HEK293T (cell line): Measurements from ENCODE around the gene PLCZ1.

ENCODE experiments used
- BHLHE40 ChIP-seq: fragments of 450-650 bp; IDR thresholded peaks from 2 replicates; pipeline ENCODE4 v1.6.1; 2016; ENCODE audit warnings: mild to moderate bottlenecking, moderate library complexity, borderline replicate concordance
- FOXA1 ChIP-seq: fragments of 450-650 bp; IDR thresholded peaks from 2 replicates; pipeline ENCODE4 v1.6.1; 2016; ENCODE audit warnings: mild to moderate bottlenecking
- FOXM1 ChIP-seq: fragments of 450-650 bp; IDR thresholded peaks from 2 replicates; pipeline ENCODE4 v1.6.1; 2017; ENCODE audit warnings: mild to moderate bottlenecking, borderline replicate concordance
- LEF1 ChIP-seq: fragments of 450-650 bp; IDR thresholded peaks from 2 replicates; pipeline ENCODE4 v1.6.1; 2017; ENCODE audit warnings: mild to moderate bottlenecking, borderline replicate concordance
- NFRKB ChIP-seq: fragments of 450-650 bp; IDR thresholded peaks from 2 replicates; pipeline ENCODE4 v1.6.1; 2016; ENCODE audit warnings: mild to moderate bottlenecking, moderate library complexity
- SP1 ChIP-seq: fragments of 450-650 bp; IDR thresholded peaks from 2 replicates; pipeline ENCODE4 v1.6.1; 2017
- SUZ12 ChIP-seq: fragments of 450-650 bp; IDR thresholded peaks from 2 replicates; pipeline ENCODE4 v1.6.1; 2016; ENCODE audit warnings: mild to moderate bottlenecking
- TARDBP ChIP-seq: fragments of 450-650 bp; IDR thresholded peaks from 2 replicates; pipeline ENCODE4 v1.6.1; 2016

DNA sequence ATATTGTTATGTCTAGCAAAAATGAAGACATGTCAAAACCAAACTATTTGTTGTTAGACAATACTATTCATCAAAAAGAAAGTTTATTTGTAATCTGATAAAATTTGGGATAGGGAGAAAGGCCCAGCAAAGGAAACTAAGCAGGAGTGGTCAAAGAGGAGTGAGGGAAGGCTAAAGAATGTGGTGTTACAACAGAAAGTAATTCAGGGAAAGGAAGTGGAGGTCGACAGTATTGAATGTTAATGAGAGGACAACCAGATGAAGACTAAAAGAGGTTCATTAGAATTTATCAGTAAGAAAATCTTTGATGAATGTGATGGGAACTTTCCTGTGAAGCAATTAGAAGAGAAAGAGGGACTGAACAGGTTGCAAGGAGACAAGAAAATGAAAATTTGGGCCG is 33.9 kb downstream of the PLCZ1 start:
- TF ChIP-seq FOXA1: no peak
- no peak for TF ChIP-seq NFRKB
- no peak for TF ChIP-seq BHLHE40
- TF ChIP-seq LEF1: no peak
- no peak for TF ChIP-seq SP1
- TF ChIP-seq FOXM1: no peak
- no peak for TF ChIP-seq TARDBP
- TF ChIP-seq SUZ12: no peak
